Mesothelial cell of epicardium (in vitro differentiated cells): ENCODE results near the gene EVC. TPM values are rescaled to one million over a fixed set of nuclear protein-coding genes. Genes with fewer than 3 reads are reported as not detected.

ENCODE experiments used
- DNase-seq, 2 experiments: peaks; one replicate each; pipeline ENCODE4 v3.0.0; 2021; ENCODE audit warnings: low spot score in 2 of 2; ENCODE audit not compliant: unreplicated experiment in 2 of 2
- H3K27ac Mint-ChIP-seq: 2 replicates; pipeline ENCODE4 v1.8.0; 2021; ENCODE audit warnings: mixed read lengths
- H3K27me3 Mint-ChIP-seq: 2 replicates; pipeline ENCODE4 v1.8.0; 2021; ENCODE audit warnings: low read depth, mixed read lengths
- H3K36me3 Mint-ChIP-seq: 2 replicates; pipeline ENCODE4 v1.8.0; 2021; ENCODE audit warnings: mixed read lengths
- H3K4me1 Mint-ChIP-seq: 2 replicates; pipeline ENCODE4 v1.8.0; 2021; ENCODE audit warnings: mixed read lengths
- H3K4me3 Mint-ChIP-seq: 2 replicates; pipeline ENCODE4 v1.8.0; 2021; ENCODE audit warnings: mild to moderate bottlenecking, moderate library complexity, mixed read lengths
- H3K9me3 Mint-ChIP-seq: 2 replicates; pipeline ENCODE4 v1.8.0; 2021; ENCODE audit warnings: mixed read lengths
- CTCF ChIP-seq: fragments of 200-600 bp; sonication (generic); IDR thresholded peaks from one replicate; pipeline ENCODE4 v1.5.0; 2021; ENCODE audit warnings: antibody characterized with exemption; ENCODE audit not compliant: unreplicated experiment
- total RNA-seq: library from RNA; stranded (reverse); gene quantifications from 3 replicates; pipeline ENCODE4 v1.2.1, GENCODE V29; 2021

The EVC gene
- total RNA-seq, 1 donor from 2014 or later = 51.4 TPM

DNA sequence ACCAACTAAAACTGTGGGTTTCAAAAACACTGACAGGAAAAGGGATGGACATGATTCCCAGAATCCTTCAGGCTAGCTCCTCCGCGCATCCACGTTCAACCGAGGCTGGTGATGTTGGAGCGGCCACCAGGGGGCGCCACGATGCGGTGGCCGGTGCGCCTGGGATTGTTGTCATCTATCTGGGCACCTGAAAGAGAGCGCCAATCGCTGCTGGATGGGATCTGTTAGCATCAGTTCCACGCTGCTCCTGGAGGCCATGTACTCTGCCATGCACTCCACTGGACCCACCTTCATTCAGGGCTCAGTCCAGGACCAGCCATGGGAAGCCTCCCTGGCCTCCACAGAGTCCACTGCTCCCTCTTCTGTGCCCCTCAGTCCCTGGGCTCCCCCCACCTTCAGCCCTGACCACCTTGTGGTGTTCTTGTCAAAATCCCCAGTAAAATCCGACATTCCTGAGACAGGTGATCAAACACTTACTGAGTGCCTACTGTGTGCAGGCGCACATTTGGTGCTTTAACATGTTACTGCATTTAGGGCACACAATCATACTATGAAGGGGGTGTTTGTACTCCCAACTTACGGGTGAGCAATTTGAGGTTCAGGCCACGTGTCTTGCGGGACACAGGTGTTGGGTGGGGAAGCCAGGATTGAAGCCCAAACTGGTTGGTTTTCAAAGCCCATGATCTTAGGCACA is 110.8 kb downstream of the EVC start:
- no peak for DNase-seq
- peaks cover 71% of the 10 kb centered on the region for H3K36me3 Mint-ChIP-seq
- H3K9me3 Mint-ChIP-seq = no peaks in the 10 kb centered on the region
- no peak overlapping the region for H3K4me3 Mint-ChIP-seq
- H3K27ac Mint-ChIP-seq = no peak overlapping the region
- H3K27me3 Mint-ChIP-seq = no peaks in the 10 kb centered on the region
- peak; percentile 81 for TF ChIP-seq CTCF
- H3K4me1 Mint-ChIP-seq = no peaks in the 10 kb centered on the region

- Mint-ChIP-seq H3K27ac (no peak overlapping the region), H3K36me3 (peaks cover 70% of the 10 kb centered on the region), H3K27me3 (no peaks in the 10 kb centered on the region), H3K9me3 (no peaks in the 10 kb centered on the region), H3K4me1 (no peaks in the 10 kb centered on the region), H3K4me3 (no peak overlapping the region)
- no peak for DNase-seq
- no peak for TF ChIP-seq CTCF
Observed at GRCh38 chr4:5822619-5823018, 111.6 kb downstream of the EVC start.

- Mint-ChIP-seq H3K27ac (no peak overlapping the region), H3K9me3 (no peaks in the 10 kb centered on the region), H3K27me3 (no peaks in the 10 kb centered on the region), H3K36me3 (peaks cover 69% of the 10 kb centered on the region), H3K4me1 (no peaks in the 10 kb centered on the region), H3K4me3 (no peak overlapping the region)
- DNase-seq = no peak
- no peak for TF ChIP-seq CTCF
Observed at GRCh38 chr4:5823542-5824211, 112.7 kb downstream of the EVC start.

DNA sequence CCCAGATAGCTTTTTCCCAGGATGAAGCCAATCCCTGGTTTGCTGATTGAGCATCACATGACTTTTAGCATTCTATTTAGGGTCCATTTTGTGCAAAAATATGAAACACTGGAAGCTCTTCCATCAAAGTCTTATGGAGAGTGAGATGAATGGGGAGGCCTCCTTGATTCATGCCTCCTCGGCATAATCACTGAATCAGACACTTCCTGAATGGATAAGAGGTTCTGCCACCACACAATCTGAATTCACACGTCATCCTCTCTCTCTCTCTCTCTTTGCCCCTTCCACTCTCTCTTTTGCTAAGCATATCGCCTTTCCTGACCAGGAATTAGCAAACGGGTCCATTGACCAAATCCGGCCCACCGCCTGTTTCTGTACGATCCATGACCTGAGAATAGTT is 113.2 kb downstream of the EVC start:
- H3K27me3 Mint-ChIP-seq = no peaks in the 10 kb centered on the region
- DNase-seq = no peak
- H3K27ac Mint-ChIP-seq = no peak overlapping the region
- TF ChIP-seq CTCF = no peak
- H3K9me3 Mint-ChIP-seq = no peaks in the 10 kb centered on the region
- H3K4me3 Mint-ChIP-seq = no peak overlapping the region
- H3K36me3 Mint-ChIP-seq = peaks cover 64% of the 10 kb centered on the region
- no peaks in the 10 kb centered on the region for H3K4me1 Mint-ChIP-seq

- H3K4me3 Mint-ChIP-seq = no peak overlapping the region
- no peak for DNase-seq
- no peak for TF ChIP-seq CTCF
- no peaks in the 10 kb centered on the region for H3K9me3 Mint-ChIP-seq
- peaks cover 63% of the 10 kb centered on the region for H3K36me3 Mint-ChIP-seq
- no peaks in the 10 kb centered on the region for H3K27me3 Mint-ChIP-seq
- no peaks in the 10 kb centered on the region for H3K4me1 Mint-ChIP-seq
- no peak overlapping the region for H3K27ac Mint-ChIP-seq
Observed at GRCh38 chr4:5824635-5825034, 113.6 kb downstream of the EVC start.
